ENCODE data around the gene GPBAR1. TPM values are rescaled to one million over a fixed set of nuclear protein-coding genes. Genes with fewer than 3 reads are reported as not detected.

Gene GPBAR1
- total and polyA plus RNA-seq, 7 experiments from 2014 or later, result 0.15 to 12.9 (median 1.8) TPM

DNA sequence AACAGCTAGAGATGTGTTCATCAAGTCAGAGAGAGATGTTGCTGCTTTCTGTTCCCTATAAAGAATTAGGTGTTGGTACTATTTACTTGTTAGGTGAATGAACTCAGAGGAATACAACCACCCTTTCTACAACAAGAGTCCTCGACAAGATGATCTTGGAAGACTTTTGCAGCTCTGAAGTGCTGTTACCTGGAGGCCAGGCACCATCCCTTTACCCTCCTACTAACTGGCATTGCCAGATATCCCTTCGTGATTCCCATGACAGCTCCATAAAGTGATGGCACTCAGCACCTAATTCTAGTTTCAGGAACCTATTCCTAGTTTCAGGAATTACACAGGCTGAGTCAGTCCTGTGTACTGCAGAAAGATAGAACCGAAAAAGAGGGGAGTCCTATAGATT is 33.9 kb upstream of the GPBAR1 start:
- H3K27ac ChIP-seq (ENCODE audit: low read depth, low read length), result peak overlapping the region; percentile 4
- peaks cover 14 to 57% (median 30%) of the 10 kb centered on the region in 5 donors for H3K36me3 Mint-ChIP-seq

DNA sequence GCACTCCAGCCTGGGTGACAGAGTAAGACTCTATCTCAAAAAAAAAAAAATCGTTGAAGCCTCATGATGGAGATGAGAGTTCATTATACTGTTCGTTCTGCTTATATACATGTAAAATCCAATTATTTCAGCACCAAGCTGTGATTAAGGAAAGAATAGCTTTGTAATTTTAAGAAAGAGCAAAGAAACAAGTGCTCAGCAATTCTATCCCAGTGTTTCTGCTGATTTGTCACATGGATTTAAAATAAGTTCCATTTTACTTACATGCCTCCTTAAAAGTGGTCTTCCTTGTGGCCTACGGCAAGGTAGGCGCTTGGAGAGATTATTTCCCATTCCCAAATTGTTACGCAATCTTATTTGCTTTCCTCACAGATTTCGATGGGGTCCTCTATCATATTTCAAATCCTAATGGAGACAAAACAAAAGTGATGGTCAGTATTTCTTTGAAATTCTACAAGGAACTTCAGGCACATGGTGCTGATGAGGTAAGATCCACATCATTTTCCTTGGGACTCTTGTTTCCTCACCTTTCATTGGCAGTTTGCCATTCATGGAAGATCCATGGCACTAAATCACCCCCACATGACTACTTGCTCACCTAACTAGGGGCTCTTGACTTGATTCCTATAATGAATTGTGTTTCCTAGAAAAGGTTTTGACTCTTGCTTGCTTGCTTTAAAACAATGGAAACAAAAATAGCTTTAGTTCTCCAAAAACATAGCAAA is 32.3 kb upstream of the GPBAR1 start:
- ATAC-seq (no peak), DNase-seq (no peak)
- Mint-ChIP-seq H3K36me3 (peaks cover 17 to 59% (median 40%) of the 10 kb centered on the region in 5 donors), H3K4me3 (peak overlapping the region in 9 of 10 donors; percentile 57 to 84 (median 79)), H3K27me3 (no peaks in the 10 kb centered on the region), H3K27ac (peak overlapping the region in 8 of 9 donors; percentile 43 to 93 (median 87)), H3K9me3 (no peaks in the 10 kb centered on the region), H3K4me1 (peaks cover 63 to 88% (median 78%) of the 10 kb centered on the region in 7 donors)
- H3K36me3 ChIP-seq (ENCODE audit: control insufficient read depth in 2 of 3, insufficient read depth in 3 of 3, low read length in 3 of 3), result peaks cover 15 to 61% (median 18%) of the 10 kb centered on the region in 3 experiments
- no peaks in the 10 kb centered on the region for H3K9me3 ChIP-seq (ENCODE audit: control insufficient read depth in 2 of 3, low read length in 3 of 3)
- ChIA-PET CTCF (interaction anchor here (0.6 to 2.9 kb wide), 7 partner anchors 8 to 161 kb away, joined by 3 to 13 read pairs (median 7); partner anchors contain the start of genes AAMP, ARPC2, CXCR1 and PNKD), POLR2A (interaction anchor here (1.5 to 5.6 kb wide), 3 partner anchors 9 to 28 kb away, joined by 3 to 70 read pairs (median 4); partner anchors contain the start of gene ARPC2)
- no peak overlapping the region for H3K4me3 ChIP-seq (ENCODE audit: low read length)
- intact Hi-C loops (cut with micrococcal nuclease), result loop anchor here (1.0 to 10.0 kb wide), 6 partner anchors 10 to 1724 kb away; partner anchors contain the start of genes AAMP (in 2 of the 2), PNKD (in 2 of the 2) and ARPC2 (in 1 of the 2)
- peaks cover 56 to 63% of the 10 kb centered on the region in 2 donors for H3K4me1 ChIP-seq (ENCODE audit: control insufficient read depth in 2 of 2, insufficient read depth in 2 of 2, low read length in 2 of 2)
- peak overlapping the region; percentile 63 for H3K27ac ChIP-seq (ENCODE audit: low read depth, low read length)
- no peaks in the 10 kb centered on the region for H3K27me3 ChIP-seq (ENCODE audit: control insufficient read depth in 2 of 2, insufficient read depth in 2 of 2, low read length in 2 of 2)

More for the DNA sequence above, 33.9 kb upstream of the GPBAR1 start:
- Histone ChIP-seq H3K36me3 (ENCODE audit: control insufficient read depth in 2 of 3, insufficient read depth in 3 of 3, low read length in 3 of 3) (peaks cover 11 to 47% (median 18%) of the 10 kb centered on the region in 3 experiments), H3K4me3 (ENCODE audit: low read length) (no peak overlapping the region), H3K9me3 (ENCODE audit: control insufficient read depth in 2 of 3, low read length in 3 of 3) (no peaks in the 10 kb centered on the region), H3K4me1 (ENCODE audit: control insufficient read depth in 2 of 2, insufficient read depth in 2 of 2, low read length in 2 of 2) (peaks cover 70 to 79% of the 10 kb centered on the region in 2 donors), H3K27me3 (ENCODE audit: control insufficient read depth in 2 of 2, insufficient read depth in 2 of 2, low read length in 2 of 2) (no peaks in the 10 kb centered on the region)
- POLR2A ChIA-PET, result interaction anchor here (0.7 to 5.6 kb wide), 3 partner anchors 8 to 18 kb away, joined by 4 to 70 read pairs (median 4); partner anchors contain the start of gene ARPC2
- intact Hi-C loops (cut with micrococcal nuclease), result loop anchor here in 1 of 2 donors (10.0 kb wide), 1 partner anchor 1722 kb away; no protein-coding TSS in a partner anchor
- H3K27me3 Mint-ChIP-seq, result no peaks in the 10 kb centered on the region
- peak overlapping the region in 6 of 10 donors; percentile 42 to 94 (median 52) for H3K4me3 Mint-ChIP-seq
- ATAC-seq (no peak), DNase-seq (no peak)
- CTCF ChIA-PET, result interaction anchor here (0.9 to 1.2 kb wide), 2 partner anchors 11 to 39 kb away, joined by 3 to 8 read pairs; no protein-coding TSS in a partner anchor
- H3K4me1 Mint-ChIP-seq, result peaks cover 60 to 95% (median 85%) of the 10 kb centered on the region in 7 donors
- no peaks in the 10 kb centered on the region for H3K9me3 Mint-ChIP-seq
- H3K27ac Mint-ChIP-seq, result peak overlapping the region; percentile 10 to 98 (median 85)

DNA sequence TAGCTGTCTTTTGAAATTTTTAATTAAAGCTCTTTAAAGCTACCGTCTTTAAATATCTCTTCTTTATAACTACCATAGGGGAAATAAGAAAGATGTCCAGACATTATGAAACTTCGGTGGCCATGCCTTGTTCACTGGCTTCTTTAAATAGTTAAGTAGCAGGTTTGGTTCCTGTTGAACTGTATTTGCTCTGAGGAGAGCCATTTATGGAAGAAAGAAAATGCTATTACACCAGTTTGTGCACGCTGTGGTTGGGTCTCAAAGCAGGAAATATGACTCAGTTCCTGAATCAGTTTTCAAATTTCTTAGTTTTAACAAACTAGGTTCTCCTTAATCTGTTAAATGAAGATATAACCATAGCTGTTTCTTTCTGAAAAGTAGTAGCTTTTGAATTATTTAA is 31.6 kb upstream of the GPBAR1 start:
- H3K9me3 Mint-ChIP-seq, result no peaks in the 10 kb centered on the region
- Histone ChIP-seq H3K27ac (ENCODE audit: low read depth, low read length) (peak overlapping the region; percentile 63), H3K36me3 (ENCODE audit: control insufficient read depth in 2 of 3, insufficient read depth in 3 of 3, low read length in 3 of 3) (peaks cover 15 to 61% (median 18%) of the 10 kb centered on the region in 3 experiments), H3K9me3 (ENCODE audit: control insufficient read depth in 2 of 3, low read length in 3 of 3) (no peaks in the 10 kb centered on the region), H3K4me3 (ENCODE audit: low read length) (no peak overlapping the region), H3K27me3 (ENCODE audit: control insufficient read depth in 2 of 2, insufficient read depth in 2 of 2, low read length in 2 of 2) (no peaks in the 10 kb centered on the region), H3K4me1 (ENCODE audit: control insufficient read depth in 2 of 2, insufficient read depth in 2 of 2, low read length in 2 of 2) (peaks cover 48 to 57% of the 10 kb centered on the region in 2 donors)
- ChIA-PET CTCF (interaction anchor here (0.6 to 2.9 kb wide), 8 partner anchors 9 to 63 kb away, joined by 3 to 13 read pairs (median 6); partner anchors contain the start of genes AAMP, ARPC2, CXCR1 and PNKD), POLR2A (interaction anchor here (0.8 to 5.6 kb wide), 5 partner anchors 10 to 168 kb away, joined by 3 to 70 read pairs (median 3); partner anchors contain the start of gene ARPC2)
- DNase-seq (peak in 8 of 9 donors; percentile 34 to 58 (median 52)), ATAC-seq (peak; percentile 88)
- H3K27me3 Mint-ChIP-seq, result no peaks in the 10 kb centered on the region
- H3K4me1 Mint-ChIP-seq, result peaks cover 64 to 87% (median 77%) of the 10 kb centered on the region in 7 donors
- intact Hi-C loops (cut with micrococcal nuclease), result loop anchor here (1.0 to 10.0 kb wide), 6 partner anchors 11 to 1724 kb away; partner anchors contain the start of genes AAMP (in 2 of the 2), PNKD (in 2 of the 2) and ARPC2 (in 1 of the 2)
- H3K4me3 Mint-ChIP-seq, result peak overlapping the region; percentile 10 to 84 (median 76)
- peaks cover 18 to 62% (median 46%) of the 10 kb centered on the region in 5 donors for H3K36me3 Mint-ChIP-seq
- peak overlapping the region; percentile 79 to 93 (median 87) for H3K27ac Mint-ChIP-seq

DNA sequence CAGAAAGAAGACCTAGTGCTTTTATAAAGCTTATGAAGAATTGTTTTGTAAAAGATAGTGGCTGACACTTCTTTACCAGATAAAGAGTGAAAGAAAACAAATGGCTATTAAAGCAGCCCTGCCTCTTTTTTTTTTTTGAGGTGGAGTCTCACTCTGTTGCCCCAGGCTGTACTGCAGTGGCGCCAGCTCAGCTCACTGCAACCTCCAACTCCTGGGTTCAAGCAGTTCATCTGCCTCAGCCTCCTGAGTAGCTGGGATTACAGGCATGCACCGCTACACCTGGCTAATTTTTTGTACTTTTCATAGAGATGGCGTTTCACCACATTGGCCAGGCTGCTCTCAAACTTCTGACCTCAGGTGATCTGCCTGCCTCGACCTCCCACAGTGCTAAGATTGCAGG is 31.0 kb upstream of the GPBAR1 start:
- DNase-seq (no peak), ATAC-seq (peak; percentile 21)
- CTCF ChIA-PET, result interaction anchor here (1.1 to 2.9 kb wide), 6 partner anchors 8 to 44 kb away, joined by 5 to 13 read pairs (median 7); partner anchors contain the start of genes AAMP, ARPC2 and PNKD
- intact Hi-C loops (cut with micrococcal nuclease), result loop anchor here (1.0 to 10.0 kb wide), 6 partner anchors 11 to 1725 kb away; partner anchors contain the start of genes AAMP (in 2 of the 2), PNKD (in 2 of the 2) and ARPC2 (in 1 of the 2)
- Histone ChIP-seq H3K36me3 (ENCODE audit: control insufficient read depth in 2 of 3, insufficient read depth in 3 of 3, low read length in 3 of 3) (peaks cover 17 to 65% (median 24%) of the 10 kb centered on the region in 3 experiments), H3K27me3 (ENCODE audit: control insufficient read depth in 2 of 2, insufficient read depth in 2 of 2, low read length in 2 of 2) (no peaks in the 10 kb centered on the region), H3K4me1 (ENCODE audit: control insufficient read depth in 2 of 2, insufficient read depth in 2 of 2, low read length in 2 of 2) (peaks cover 42 to 51% of the 10 kb centered on the region in 2 donors), H3K27ac (ENCODE audit: low read depth, low read length) (peak overlapping the region; percentile 63), H3K9me3 (ENCODE audit: control insufficient read depth in 2 of 3, low read length in 3 of 3) (no peaks in the 10 kb centered on the region), H3K4me3 (ENCODE audit: low read length) (no peak overlapping the region)
- Mint-ChIP-seq H3K27ac (peak overlapping the region in 6 of 9 donors; percentile 66 to 89 (median 86)), H3K4me3 (peak overlapping the region in 6 of 10 donors; percentile 39 to 80 (median 62)), H3K36me3 (peaks cover 18 to 62% (median 45%) of the 10 kb centered on the region in 5 donors), H3K27me3 (no peaks in the 10 kb centered on the region), H3K4me1 (peaks cover 59 to 81% (median 75%) of the 10 kb centered on the region in 7 donors), H3K9me3 (no peaks in the 10 kb centered on the region)
- POLR2A ChIA-PET, result interaction anchor here (0.6 to 5.6 kb wide), 6 partner anchors 11 to 167 kb away, joined by 3 to 70 read pairs (median 4); partner anchors contain the start of gene ARPC2

DNA sequence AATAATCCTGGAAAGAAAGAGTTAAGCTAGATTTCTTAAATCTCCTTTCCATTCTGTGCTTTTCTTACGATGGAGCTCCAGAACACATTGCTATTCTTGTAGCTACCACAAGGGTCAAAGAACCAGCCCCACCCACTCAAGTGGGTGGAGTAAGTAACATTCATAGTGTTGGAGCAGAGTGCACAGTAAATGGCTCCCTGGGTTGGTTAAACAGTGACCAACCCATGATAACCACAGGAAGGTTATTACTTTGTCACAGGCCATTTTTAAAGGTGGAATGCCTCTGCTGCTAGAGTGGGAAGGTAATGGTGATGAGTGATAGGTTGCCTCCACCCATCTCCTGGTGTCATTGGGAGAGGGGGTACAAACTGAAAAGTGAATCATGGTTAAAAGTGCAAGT is 29.9 kb upstream of the GPBAR1 start:
- CTCF ChIA-PET, result interaction anchor here (0.8 to 2.9 kb wide), 4 partner anchors 12 to 45 kb away, joined by 3 to 13 read pairs (median 6); partner anchors contain the start of genes AAMP and PNKD
- Histone ChIP-seq H3K27ac (ENCODE audit: low read depth, low read length) (peak overlapping the region; percentile 63), H3K27me3 (ENCODE audit: control insufficient read depth in 2 of 2, insufficient read depth in 2 of 2, low read length in 2 of 2) (no peaks in the 10 kb centered on the region), H3K4me3 (ENCODE audit: low read length) (no peak overlapping the region), H3K9me3 (ENCODE audit: control insufficient read depth in 2 of 3, low read length in 3 of 3) (no peaks in the 10 kb centered on the region), H3K4me1 (ENCODE audit: control insufficient read depth in 2 of 2, insufficient read depth in 2 of 2, low read length in 2 of 2) (peaks cover 32 to 41% of the 10 kb centered on the region in 2 donors), H3K36me3 (ENCODE audit: control insufficient read depth in 2 of 3, insufficient read depth in 3 of 3, low read length in 3 of 3) (peaks cover 24 to 75% (median 34%) of the 10 kb centered on the region in 3 experiments)
- Mint-ChIP-seq H3K27me3 (no peaks in the 10 kb centered on the region), H3K36me3 (peaks cover 18 to 66% (median 49%) of the 10 kb centered on the region in 5 donors), H3K27ac (peak overlapping the region; percentile 66 to 89 (median 85)), H3K9me3 (no peaks in the 10 kb centered on the region), H3K4me3 (peak overlapping the region; percentile 27 to 69 (median 59)), H3K4me1 (peaks cover 50 to 71% (median 64%) of the 10 kb centered on the region in 7 donors)
- DNase-seq (peak in 4 of 9 donors; percentile 15 to 29 (median 24)), ATAC-seq (peak; percentile 80)
- intact Hi-C loops (cut with micrococcal nuclease), result no loop called here
- POLR2A ChIA-PET, result interaction anchor here (5.6 kb wide), 1 partner anchor 12 kb away, joined by 70 read pairs; the partner anchor contains the start of gene ARPC2
